IMR-90 (cell line): ENCODE data around the gene GAL3ST2. TPM values are rescaled to one million over a fixed set of nuclear protein-coding genes. Genes with fewer than 3 reads are reported as not detected.

ENCODE experiments used
- ATAC-seq: fragments of 200-7000 bp; cut with Tn5 transposase; 2 replicates; pipeline ENCODE4 v1.9.1; 2020; ENCODE audit warnings: low read depth, mild to moderate bottlenecking, moderate library complexity
- BruUV-seq: library from RNA; stranded (reverse); fragments of 400-500 nt; replicated peaks from 2 replicates; lab custom pipeline; 2021; lab: Mats Ljungman, UMichigan
- CTCF ChIA-PET: fragments of 300-600 bp; formaldehyde crosslinking; extraction: SDS; loops from one replicate; lab custom pipeline; 2021; ENCODE audit warnings: antibody characterized with exemption; lab: Yijun Ruan, JAX
- POLR2A ChIA-PET: fragments of 300-600 bp; sonication (Branson Sonifier 250); formaldehyde crosslinking; loops from one replicate; lab custom pipeline; 2022; ENCODE audit warnings: antibody characterized with exemption; ENCODE audit not compliant: unreplicated experiment; lab: Charles Lee
- DNase-seq: peaks from one replicate; pipeline ENCODE4 v3.0.0; 2013
- H2AFZ ChIP-seq: replicated peaks from 2 replicates; pipeline ENCODE3; 2013; ENCODE audit warnings: low read length, mild to moderate bottlenecking; ENCODE audit not compliant: poor library complexity
- H2AK5ac ChIP-seq: 2 replicates; pipeline ENCODE4 v1.6.1; 2013; ENCODE audit warnings: low read depth, low read length, inconsistent platforms
- H2AK9ac ChIP-seq: replicated peaks from 2 replicates; pipeline ENCODE3; 2013; ENCODE audit warnings: mild to moderate bottlenecking, low read depth, low read length, moderate library complexity; ENCODE audit not compliant: poor library complexity
- H2BK120ac ChIP-seq: 2 replicates; pipeline ENCODE4 v1.6.1; 2013; ENCODE audit warnings: low read depth, low read length, inconsistent platforms
- H2BK15ac ChIP-seq: 3 replicates; pipeline ENCODE4 v1.6.1; 2013; ENCODE audit warnings: low read depth, low read length, inconsistent platforms
- H2BK20ac ChIP-seq: 2 replicates; pipeline ENCODE4 v1.6.1; 2013; ENCODE audit warnings: low read depth, mild to moderate bottlenecking, inconsistent platforms, low read length, moderate library complexity
- H2BK5ac ChIP-seq: 2 replicates; pipeline ENCODE4 v1.6.1; 2013; ENCODE audit warnings: mild to moderate bottlenecking, low read depth, low read length, inconsistent platforms; ENCODE audit not compliant: poor library complexity, severe bottlenecking
- H3K14ac ChIP-seq: replicated peaks from 2 replicates; pipeline ENCODE4 v1.6.1; 2013; ENCODE audit warnings: low read depth, low read length, inconsistent platforms
- H3K18ac ChIP-seq: 2 replicates; pipeline ENCODE4 v1.6.1; 2013; ENCODE audit warnings: low read depth, low read length, control low read depth
- H3K23ac ChIP-seq: 2 replicates; pipeline ENCODE4 v1.6.1; 2013; ENCODE audit warnings: low read depth, low read length, inconsistent platforms
- H3K27ac ChIP-seq: 2 replicates; pipeline ENCODE4 v1.5.1; 2013; ENCODE audit warnings: mild to moderate bottlenecking, control low read depth, low read length; ENCODE audit not compliant: insufficient read depth
- H3K27me3 ChIP-seq: 2 replicates; pipeline ENCODE4 v1.6.1; 2013; ENCODE audit warnings: low read length; ENCODE audit not compliant: control insufficient read depth, insufficient read depth
- H3K36me3 ChIP-seq: 2 replicates; pipeline ENCODE4 v1.6.1; 2013; ENCODE audit warnings: low read length, mixed read lengths; ENCODE audit not compliant: control insufficient read depth, insufficient read depth
- H3K4ac ChIP-seq: 2 replicates; pipeline ENCODE4 v1.6.1; 2013; ENCODE audit warnings: low read depth, low read length, inconsistent platforms
- H3K4me1 ChIP-seq: 2 replicates; pipeline ENCODE4 v1.6.1; 2013; ENCODE audit warnings: low read length, mixed read lengths; ENCODE audit not compliant: control insufficient read depth, insufficient read depth
- H3K4me2 ChIP-seq: 2 replicates; pipeline ENCODE4 v1.6.1; 2013; ENCODE audit warnings: low read depth, mild to moderate bottlenecking, control low read depth, low read length, moderate library complexity
- H3K4me3 ChIP-seq: 2 replicates; pipeline ENCODE4 v1.5.1; 2013; ENCODE audit warnings: low read depth, mild to moderate bottlenecking, control low read depth, low read length, moderate library complexity; ENCODE audit not compliant: insufficient read depth
- H3K56ac ChIP-seq: 2 replicates; pipeline ENCODE4 v1.6.1; 2013; ENCODE audit warnings: low read length, inconsistent platforms; ENCODE audit not compliant: insufficient read depth; ENCODE audit errors: extremely low read depth
- H3K79me1 ChIP-seq, 2 experiments: 2 replicates each; pipeline ENCODE4 v1.6.1; 2013; ENCODE audit warnings: low read length in 2 of 2, inconsistent platforms in 1 of 2, low read depth in 1 of 2
- H3K9ac ChIP-seq: 2 replicates; pipeline ENCODE4 v1.6.1; 2013; ENCODE audit warnings: low read depth, low read length, control low read depth
- H3K9me1 ChIP-seq: 2 replicates; pipeline ENCODE4 v1.6.1; 2013; ENCODE audit warnings: low read length, inconsistent platforms; ENCODE audit not compliant: insufficient read depth
- H3K9me3 ChIP-seq: 2 replicates; pipeline ENCODE4 v1.6.1; 2013; ENCODE audit warnings: low read length; ENCODE audit not compliant: control insufficient read depth, insufficient read depth
- H4K20me1 ChIP-seq: 2 replicates; pipeline ENCODE4 v1.6.1; 2013; ENCODE audit warnings: low read length, inconsistent platforms; ENCODE audit not compliant: insufficient read depth
- H4K5ac ChIP-seq: 2 replicates; pipeline ENCODE4 v1.6.1; 2013; ENCODE audit warnings: mild to moderate bottlenecking, low read depth, low read length, control low read depth
- H4K8ac ChIP-seq, 2 experiments: 2 replicates each; pipeline ENCODE4 v1.6.1; 2013; ENCODE audit warnings: low read depth in 2 of 2, low read length in 2 of 2, control low read depth in 1 of 2, inconsistent platforms in 1 of 2
- H4K91ac ChIP-seq: 2 replicates; pipeline ENCODE4 v1.6.1; 2013; ENCODE audit warnings: low read depth, low read length, inconsistent platforms; ENCODE audit not compliant: insufficient read depth
- BHLHE40 ChIP-seq: fragments of 150-350 bp; IDR thresholded peaks from 2 replicates; pipeline ENCODE4 v1.6.1; 2016; ENCODE audit warnings: mild to moderate bottlenecking, low read depth, low read length
- CHD1 ChIP-seq: IDR thresholded peaks from 2 replicates; pipeline ENCODE4 v1.6.1; 2012; ENCODE audit warnings: low read depth, low read length, improper control_type of control experiment
- CTCF ChIP-seq: conservative IDR thresholded peaks from 2 replicates; pipeline ENCODE4 v1.5.1; 2012; ENCODE audit warnings: mild to moderate bottlenecking, low read depth, low read length, improper control_type of control experiment
- ELK1 ChIP-seq: fragments of 150-350 bp; IDR thresholded peaks from 2 replicates; pipeline ENCODE4 v1.6.1; 2016; ENCODE audit warnings: low read depth, mild to moderate bottlenecking, low read length, moderate library complexity, borderline replicate concordance
- FOS ChIP-seq: fragments of 150-350 bp; IDR thresholded peaks from 2 replicates; pipeline ENCODE4 v1.6.1; 2016; ENCODE audit warnings: low read depth, low read length
- MAFK ChIP-seq: IDR thresholded peaks from 2 replicates; pipeline ENCODE4 v1.6.1; 2012; ENCODE audit warnings: low read depth, low read length, improper control_type of control experiment
- MAZ ChIP-seq: IDR thresholded peaks from 2 replicates; pipeline ENCODE4 v1.6.1; 2012; ENCODE audit warnings: low read depth, mild to moderate bottlenecking, low read length, improper control_type of control experiment, moderate library complexity, borderline replicate concordance
- MXI1 ChIP-seq: IDR thresholded peaks from 2 replicates; pipeline ENCODE4 v1.6.1; 2012; ENCODE audit warnings: low read depth, mild to moderate bottlenecking, low read length, moderate library complexity, borderline replicate concordance
- NFE2L2 ChIP-seq: fragments of 150-350 bp; IDR thresholded peaks from 2 replicates; pipeline ENCODE4 v1.6.1; 2016; ENCODE audit warnings: low read depth, mild to moderate bottlenecking, low read length
- RAD21 ChIP-seq: IDR thresholded peaks from 2 replicates; pipeline ENCODE4 v1.6.1; 2012; ENCODE audit warnings: low read length, improper control_type of control experiment
- RCOR1 ChIP-seq: IDR thresholded peaks from 2 replicates; pipeline ENCODE4 v1.6.1; 2012; ENCODE audit warnings: mild to moderate bottlenecking, low read length, improper control_type of control experiment; ENCODE audit not compliant: insufficient replicate concordance
- SMC3 ChIP-seq: fragments of 150-350 bp; IDR thresholded peaks from 2 replicates; pipeline ENCODE4 v1.6.1; 2016; ENCODE audit warnings: low read depth, mild to moderate bottlenecking, antibody characterized with exemption, low read length, moderate library complexity
- whole genome bisulfite sequencing, 2 experiments: methylation state at CpG; one replicate each; pipeline versions ENCODE4 v1.1.5 to v1.1.7; 2013; ENCODE audit warnings: missing lambda C conversion rate in 2 of 2; ENCODE audit not compliant: insufficient read length in 1 of 2; ENCODE audit errors: extremely low coverage in 2 of 2; 5-methylcytosine and 5-hydroxymethylcytosine counted together
- dilution Hi-C: fragments of 300-500 bp; cut with HindIII; formaldehyde crosslinking; loops from one replicate; pipeline ENCODE4 v1.14.3; 2018; ENCODE audit warnings: low sequenced_read_pairs; ENCODE audit not compliant: unreplicated experiment
- in situ Hi-C: fragments of 300-500 bp; cut with MboI; formaldehyde crosslinking; loops from 3 replicates; pipeline ENCODE4 v1.14.3; 2019; ENCODE audit warnings: low sequenced_read_pairs, inconsistent platforms, mixed read lengths
- intact Hi-C: fragments of 100-400 bp; cut with micrococcal nuclease; formaldehyde crosslinking; loops from 2 replicates; pipeline ENCODE4 v1.10.0; 2022
- polyA plus RNA-seq, 3 experiments: library from polyadenylated mRNA; depleted of rRNA; stranded (reverse); fragments of >200 nt; gene quantifications; 2 replicates each; pipeline ENCODE4 v1.2.3, GENCODE V29; 2012; ENCODE audit warnings: low replicate concordance in 1 of 3
- total RNA-seq: library from RNA; depleted of rRNA; stranded (reverse); fragments of >200 nt; gene quantifications from 2 replicates; pipeline ENCODE4 v1.2.3, GENCODE V29; 2012

GAL3ST2 gene
- total and polyA plus RNA-seq, 2 of the 4 experiments (the other 2 are of a cell fraction), result 0.07 TPM; not detected in 1

- H3K4me3 ChIP-seq, result no peak overlapping the region
- CTCF ChIA-PET, result no interaction called here
- H4K5ac ChIP-seq, result no peak overlapping the region
- POLR2A ChIA-PET, result no interaction called here
- DNase-seq, result no peak
- no peak overlapping the region for H3K9ac ChIP-seq
- WGBS, 2 experiments, result 100% methylated on average over 5 of the region's 27 CpGs; no CpG with 5 or more reads in 1 of the 2 experiments
- H3K18ac ChIP-seq, result no peak overlapping the region
- no peaks in the 10 kb centered on the region for H3K9me1 ChIP-seq
- peaks cover 0 to 5% of the 10 kb centered on the region in 2 experiments; a peak in 1 of 4 replicates for H3K79me1 ChIP-seq
- in situ Hi-C loops, result no loop called here
- no peak overlapping the region for H2AK5ac ChIP-seq
- H3K4me2 ChIP-seq, result no peak overlapping the region
- no peaks in the 10 kb centered on the region for H3K9me3 ChIP-seq
- no peak overlapping the region for H3K14ac ChIP-seq
- no peak overlapping the region for H4K8ac ChIP-seq
- H3K27ac ChIP-seq, result no peak overlapping the region
- H3K4me1 ChIP-seq, result no peaks in the 10 kb centered on the region
- H2AFZ ChIP-seq, result no peak overlapping the region
- no peak overlapping the region for H2BK5ac ChIP-seq
- H4K20me1 ChIP-seq, result peaks cover 7% of the 10 kb centered on the region
- H2BK120ac ChIP-seq, result no peak overlapping the region
- TF ChIP-seq RAD21 (no peak), CHD1 (no peak), FOS (no peak), MAFK (no peak), SMC3 (no peak), MXI1 (no peak), CTCF (no peak), MAZ (no peak), NFE2L2 (no peak), BHLHE40 (no peak), RCOR1 (no peak), ELK1 (no peak)
- BruUV-seq, result no TSS peak
- no peak for ATAC-seq
- H4K91ac ChIP-seq, result no peak overlapping the region
- H3K56ac ChIP-seq, result no peak overlapping the region
- H2AK9ac ChIP-seq, result no peak overlapping the region
- peaks cover 40% of the 10 kb centered on the region for H3K36me3 ChIP-seq
- intact Hi-C loops, result no loop called here
- H2BK15ac ChIP-seq, result no peak overlapping the region
- dilution Hi-C loops, result no loop called here
- no peak overlapping the region for H3K23ac ChIP-seq
- no peak overlapping the region for H2BK20ac ChIP-seq
- no peak overlapping the region for H3K4ac ChIP-seq
- H3K27me3 ChIP-seq, result no peaks in the 10 kb centered on the region
Measured at GRCh38 chr2:241755777-241756176, 20.8 kb upstream of the GAL3ST2 start.
